BLaER1 treated with 17β-estradiol and CSF1 and Interleukin-3, amounts not matched to agents 10 nM and 100 nM (cell line): Measurements from ENCODE around the gene DMBX1.

Source experiments
- H3K27ac ChIP-seq, 11 experiments: shearing (Covaris generic); formaldehyde crosslinking; 2 replicates each; pipeline ENCODE4 v1.8.1; 2022
- H3K27me3 ChIP-seq, 11 experiments: shearing (Covaris generic); formaldehyde crosslinking; 2 replicates each; pipeline ENCODE4 v1.8.1; 2022
- H3K36me3 ChIP-seq, 11 experiments: shearing (Covaris generic); formaldehyde crosslinking; 2 replicates each; pipeline ENCODE4 v1.8.1; 2022
- H3K4me1 ChIP-seq, 10 experiments: shearing (Covaris generic); formaldehyde crosslinking; 2 replicates each; pipeline ENCODE4 v1.8.1; 2022
- H3K4me2 ChIP-seq, 11 experiments: shearing (Covaris generic); formaldehyde crosslinking; 2 replicates each; pipeline ENCODE4 v1.8.1; 2022
- H3K4me3 ChIP-seq, 10 experiments: shearing (Covaris generic); formaldehyde crosslinking; 2 replicates each; pipeline ENCODE4 v1.8.1; 2022
- H3K9ac ChIP-seq, 11 experiments: shearing (Covaris generic); formaldehyde crosslinking; 2 replicates each; pipeline ENCODE4 v1.8.1; 2022
- H3K9me3 ChIP-seq, 11 experiments: shearing (Covaris generic); formaldehyde crosslinking; replicated peaks in 1 of 11; 2 replicates each; pipeline ENCODE4 v1.8.1; 2022
- H4K20me1 ChIP-seq, 11 experiments: shearing (Covaris generic); formaldehyde crosslinking; 2 replicates each; pipeline ENCODE4 v1.8.1; 2022
- Cebpa-rat ChIP-seq, 11 experiments: shearing (Covaris generic); IDR thresholded peaks; 2 replicates each; pipeline ENCODE4 v1.8.1; 2022

The DMBX1 gene

GRCh38 chr1:46448109-46448911 lies 41.3 kb upstream of the DMBX1 start:
- Histone ChIP-seq H3K4me3 (no peak overlapping the region), H3K27me3 (peaks cover 37 to 56% (median 47%) of the 10 kb centered on the region in 11 experiments)
- no peak for TF ChIP-seq Cebpa-rat (IDR thresholded peaks at IDR 0.05)

DNA sequence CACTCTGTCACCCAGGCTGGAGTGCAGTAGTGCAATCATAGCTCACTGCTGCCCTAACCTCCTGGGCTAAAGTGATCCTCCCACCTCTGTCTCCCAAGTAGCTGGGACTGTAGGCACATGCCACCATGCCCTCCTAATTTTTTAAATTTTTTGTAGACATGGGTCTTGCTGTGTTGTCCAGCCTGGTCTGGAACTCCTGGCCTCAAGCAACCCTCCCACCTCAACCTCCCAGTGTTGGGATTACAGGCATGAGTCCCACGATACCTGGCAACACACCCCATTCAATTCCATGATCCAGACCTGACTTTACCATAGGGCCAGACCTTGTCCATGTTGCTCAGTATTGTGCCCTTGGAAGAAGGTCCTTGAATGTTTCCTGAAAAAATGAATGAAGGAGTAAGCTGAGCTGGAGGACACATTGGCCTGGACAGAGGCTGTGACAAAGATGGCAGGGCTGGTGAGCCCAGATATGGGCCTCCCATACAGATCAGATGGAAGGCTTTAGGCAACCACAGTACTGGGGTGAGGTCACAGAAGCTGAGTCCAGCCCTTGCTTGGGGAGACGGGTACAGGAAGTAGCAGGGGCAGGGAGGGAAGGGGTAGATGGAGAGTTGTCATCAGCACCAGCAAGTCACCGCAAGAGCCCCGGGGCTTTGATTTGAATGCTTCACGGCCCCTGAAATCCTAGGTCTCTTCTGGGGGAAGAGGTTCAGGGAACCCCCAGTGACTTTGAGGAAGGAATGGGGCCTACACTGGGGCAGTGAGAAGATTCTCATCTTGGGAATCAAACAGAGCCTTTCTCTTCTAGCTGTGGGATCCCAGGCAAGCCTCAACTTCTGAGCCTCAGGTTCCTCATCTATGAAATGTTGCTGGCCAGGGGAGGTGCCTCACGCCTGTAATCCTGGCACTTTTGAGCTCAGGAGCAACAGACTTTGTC lies 40.1 kb upstream of the DMBX1 start:
- Histone ChIP-seq H3K27ac (no peak overlapping the region), H3K36me3 (no peaks in the 10 kb centered on the region), H4K20me1 (peaks cover 0 to 41% (median 16%) of the 10 kb centered on the region in 11 experiments; a peak in 14 of 22 replicates), H3K4me2 (no peak overlapping the region; a peak in 1 of 22 replicates), H3K4me3 (no peak overlapping the region), H3K27me3 (peaks cover 37 to 62% (median 47%) of the 10 kb centered on the region in 11 experiments), H3K4me1 (peaks cover 0 to 13% (median 8%) of the 10 kb centered on the region in 10 experiments; a peak in 11 of 20 replicates), H3K9ac (no peak overlapping the region), H3K9me3 (no peaks in the 10 kb centered on the region)
- TF ChIP-seq Cebpa-rat (IDR thresholded peaks at IDR 0.05) = no peak

More at GRCh38 chr1:46448109-46448911, 41.3 kb upstream of the DMBX1 start:
- Histone ChIP-seq H3K36me3 (no peaks in the 10 kb centered on the region), H3K9me3 (no peaks in the 10 kb centered on the region), H4K20me1 (peaks cover 0 to 41% (median 16%) of the 10 kb centered on the region in 11 experiments; a peak in 13 of 22 replicates), H3K4me2 (no peak overlapping the region), H3K27ac (no peak overlapping the region), H3K4me1 (peaks cover 0 to 13% (median 8%) of the 10 kb centered on the region in 10 experiments; a peak in 11 of 20 replicates), H3K9ac (no peak overlapping the region)

DNA sequence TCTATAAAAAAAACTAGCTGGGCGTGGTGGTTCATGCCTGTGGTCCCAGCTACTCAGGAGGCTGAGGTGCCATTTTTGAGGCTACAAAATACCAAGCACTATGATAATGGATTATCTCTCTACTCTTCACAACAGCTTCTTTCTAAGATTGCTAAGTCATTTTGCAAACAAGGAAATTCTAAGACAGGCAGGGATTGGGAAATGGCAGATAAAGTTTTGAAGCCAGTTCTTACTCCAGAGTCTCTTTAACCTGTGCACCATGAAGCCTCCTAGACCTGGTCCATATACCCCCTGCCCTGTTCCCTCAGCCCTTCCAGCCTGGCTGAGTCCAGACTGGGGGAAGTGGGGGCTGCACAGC lies 39.5 kb upstream of the DMBX1 start:
- Histone ChIP-seq H3K9me3 (no peaks in the 10 kb centered on the region), H3K4me1 (peaks cover 0 to 13% (median 8%) of the 10 kb centered on the region in 10 experiments; a peak in 11 of 20 replicates), H3K27me3 (peaks cover 37 to 62% (median 47%) of the 10 kb centered on the region in 11 experiments), H3K4me3 (no peak overlapping the region), H3K9ac (no peak overlapping the region), H3K36me3 (no peaks in the 10 kb centered on the region), H3K27ac (no peak overlapping the region), H3K4me2 (no peak overlapping the region), H4K20me1 (peaks cover 0 to 40% (median 16%) of the 10 kb centered on the region in 11 experiments; a peak in 14 of 22 replicates)
- no peak for TF ChIP-seq Cebpa-rat (IDR thresholded peaks at IDR 0.05)

GRCh38 chr1:46451948-46452930 lies 37.4 kb upstream of the DMBX1 start:
- Histone ChIP-seq H3K36me3 (no peaks in the 10 kb centered on the region), H3K9me3 (no peaks in the 10 kb centered on the region), H3K9ac (no peak overlapping the region), H3K4me3 (no peak overlapping the region), H3K27me3 (peaks cover 33 to 54% (median 39%) of the 10 kb centered on the region in 11 experiments), H3K4me2 (no peak overlapping the region), H3K27ac (no peak overlapping the region), H4K20me1 (peaks cover 0 to 33% (median 16%) of the 10 kb centered on the region in 11 experiments; a peak in 14 of 22 replicates), H3K4me1 (no peaks in the 10 kb centered on the region)
- no peak for TF ChIP-seq Cebpa-rat (IDR thresholded peaks at IDR 0.05)

- no peaks in the 10 kb centered on the region for H3K4me1 ChIP-seq
- no peaks in the 10 kb centered on the region for H3K36me3 ChIP-seq
- H3K4me2 ChIP-seq = no peak overlapping the region
- no peak overlapping the region for H3K4me3 ChIP-seq
- H3K27ac ChIP-seq = no peak overlapping the region
- TF ChIP-seq Cebpa-rat (IDR thresholded peaks at IDR 0.05) = no peak
- no peak overlapping the region for H3K9ac ChIP-seq
- peaks cover 0 to 26% (median 9%) of the 10 kb centered on the region in 11 experiments; a peak in 13 of 22 replicates for H4K20me1 ChIP-seq
- H3K27me3 ChIP-seq = peaks cover 26 to 47% (median 32%) of the 10 kb centered on the region in 11 experiments
- no peaks in the 10 kb centered on the region for H3K9me3 ChIP-seq
These were observed 36.7 kb upstream of the DMBX1 start for GRCh38 chr1:46452931-46453325.

DNA sequence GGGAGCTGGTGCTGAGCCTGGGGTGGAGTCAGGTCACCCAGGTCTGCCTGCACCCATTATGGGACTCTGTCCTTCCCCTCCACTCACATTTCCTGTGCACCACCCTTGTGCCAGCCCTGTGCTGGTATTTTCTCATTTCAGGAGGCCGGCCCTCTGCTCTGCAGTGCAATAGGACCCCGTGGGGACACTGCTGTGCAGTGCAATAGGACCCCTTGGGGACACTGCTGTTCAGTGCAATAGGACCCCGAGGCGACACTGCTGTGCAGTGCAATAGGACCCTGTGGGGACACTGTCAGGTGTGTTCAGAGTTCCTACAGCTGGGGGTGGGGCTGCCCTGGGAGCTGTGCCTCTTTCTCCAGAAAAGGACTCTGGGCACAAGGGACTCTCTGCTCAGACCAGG lies 36.2 kb upstream of the DMBX1 start:
- Histone ChIP-seq H3K4me2 (no peak overlapping the region), H3K27me3 (peaks cover 21 to 42% (median 27%) of the 10 kb centered on the region in 11 experiments)

DNA sequence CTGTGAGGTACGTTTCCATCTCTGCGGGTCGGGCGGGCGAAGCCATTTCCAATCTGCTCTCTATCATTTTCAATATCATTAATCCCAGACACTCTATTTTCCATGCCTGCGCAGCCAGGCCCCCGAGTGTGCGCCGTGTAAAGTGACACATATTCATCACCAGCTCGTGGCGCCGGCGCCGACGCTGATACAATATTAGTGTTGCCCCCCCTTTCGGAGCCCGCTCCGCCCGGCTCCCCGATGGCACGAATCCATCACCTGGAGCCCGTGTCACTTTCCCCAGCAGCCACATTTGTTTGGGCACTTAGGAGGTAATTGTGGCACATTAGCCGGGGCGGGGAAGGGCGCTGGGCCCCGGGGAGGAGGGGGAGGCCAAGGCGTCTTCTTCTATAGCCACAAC lies 33.7 kb upstream of the DMBX1 start:
- H3K27me3 ChIP-seq = peaks cover 0 to 20% (median 2%) of the 10 kb centered on the region in 11 experiments; a peak in 13 of 22 replicates
- H3K4me1 ChIP-seq = peaks cover 0 to 4% (median 0%) of the 10 kb centered on the region in 10 experiments; a peak in 3 of 20 replicates
- no peaks in the 10 kb centered on the region for H3K36me3 ChIP-seq
- no peak for TF ChIP-seq Cebpa-rat (IDR thresholded peaks at IDR 0.05)
- H3K4me2 ChIP-seq = no peak overlapping the region
- H3K9me3 ChIP-seq = no peaks in the 10 kb centered on the region
- H4K20me1 ChIP-seq = peaks cover 0 to 17% (median 0%) of the 10 kb centered on the region in 11 experiments; a peak in 5 of 22 replicates
- no peak overlapping the region for H3K27ac ChIP-seq
- no peak overlapping the region for H3K4me3 ChIP-seq
- no peak overlapping the region for H3K9ac ChIP-seq

More for the DNA sequence above, 36.2 kb upstream of the DMBX1 start:
- Histone ChIP-seq H3K4me3 (no peak overlapping the region), H3K9ac (no peak overlapping the region), H3K4me1 (no peaks in the 10 kb centered on the region), H3K36me3 (no peaks in the 10 kb centered on the region), H3K9me3 (no peaks in the 10 kb centered on the region), H3K27ac (no peak overlapping the region), H4K20me1 (peaks cover 0 to 23% (median 4%) of the 10 kb centered on the region in 11 experiments; a peak in 9 of 22 replicates)
- TF ChIP-seq Cebpa-rat (IDR thresholded peaks at IDR 0.05) = no peak

DNA sequence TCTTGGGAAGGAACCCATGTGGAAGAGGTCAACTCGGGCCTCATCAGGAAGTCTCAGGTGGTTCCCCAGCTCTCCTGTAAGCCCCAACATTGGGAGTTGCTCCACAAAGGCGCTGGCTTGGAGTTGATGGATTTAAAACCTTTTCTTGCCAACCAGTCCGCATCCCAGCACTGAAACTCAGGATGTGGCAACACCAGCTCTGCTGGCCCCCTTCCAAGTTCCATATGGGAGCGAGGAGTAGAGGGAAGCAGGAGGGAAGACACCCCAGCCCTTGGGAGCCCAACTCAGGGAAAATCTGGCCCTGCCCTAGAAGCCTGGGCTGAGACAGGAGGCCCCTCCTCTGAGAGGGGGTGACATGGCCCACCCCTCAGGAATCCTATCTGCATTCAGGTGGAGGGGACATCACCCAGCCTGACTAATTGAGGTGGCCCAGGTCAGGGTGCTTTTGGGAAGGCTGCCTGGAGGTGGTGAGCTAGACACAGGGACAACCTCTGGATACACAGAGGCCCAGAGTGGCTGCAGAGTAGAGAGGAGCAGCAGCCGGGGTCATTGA lies 33.1 kb upstream of the DMBX1 start:
- H3K27me3 ChIP-seq = peaks cover 0 to 22% (median 4%) of the 10 kb centered on the region in 11 experiments; a peak in 7 of 22 replicates
- no peak for TF ChIP-seq Cebpa-rat (IDR thresholded peaks at IDR 0.05)
- peaks cover 0 to 9% (median 0%) of the 10 kb centered on the region in 10 experiments; a peak in 3 of 20 replicates for H3K4me1 ChIP-seq

More for the DNA sequence above, 33.1 kb upstream of the DMBX1 start:
- H3K9ac ChIP-seq = no peak overlapping the region
- H3K27ac ChIP-seq = no peak overlapping the region
- H3K4me2 ChIP-seq = no peak overlapping the region
- H3K9me3 ChIP-seq = no peaks in the 10 kb centered on the region
- peaks cover 0 to 13% (median 0%) of the 10 kb centered on the region in 11 experiments; a peak in 3 of 22 replicates for H4K20me1 ChIP-seq
- H3K4me3 ChIP-seq = no peak overlapping the region
- no peaks in the 10 kb centered on the region for H3K36me3 ChIP-seq
